GM21723 (cell line): ENCODE data around the gene THADA.

Experiments used
- ATAC-seq: cut with Tn5 transposase; IDR thresholded peaks from one replicate; pipeline ENCODE4 v1.9.1; 2021; ENCODE audit warnings: mild to moderate bottlenecking, moderate library complexity; ENCODE audit not compliant: unreplicated experiment

Gene THADA

GRCh38 chr2:43227830-43228281, 368.0 kb downstream of the THADA start:
- no peak for ATAC-seq

DNA sequence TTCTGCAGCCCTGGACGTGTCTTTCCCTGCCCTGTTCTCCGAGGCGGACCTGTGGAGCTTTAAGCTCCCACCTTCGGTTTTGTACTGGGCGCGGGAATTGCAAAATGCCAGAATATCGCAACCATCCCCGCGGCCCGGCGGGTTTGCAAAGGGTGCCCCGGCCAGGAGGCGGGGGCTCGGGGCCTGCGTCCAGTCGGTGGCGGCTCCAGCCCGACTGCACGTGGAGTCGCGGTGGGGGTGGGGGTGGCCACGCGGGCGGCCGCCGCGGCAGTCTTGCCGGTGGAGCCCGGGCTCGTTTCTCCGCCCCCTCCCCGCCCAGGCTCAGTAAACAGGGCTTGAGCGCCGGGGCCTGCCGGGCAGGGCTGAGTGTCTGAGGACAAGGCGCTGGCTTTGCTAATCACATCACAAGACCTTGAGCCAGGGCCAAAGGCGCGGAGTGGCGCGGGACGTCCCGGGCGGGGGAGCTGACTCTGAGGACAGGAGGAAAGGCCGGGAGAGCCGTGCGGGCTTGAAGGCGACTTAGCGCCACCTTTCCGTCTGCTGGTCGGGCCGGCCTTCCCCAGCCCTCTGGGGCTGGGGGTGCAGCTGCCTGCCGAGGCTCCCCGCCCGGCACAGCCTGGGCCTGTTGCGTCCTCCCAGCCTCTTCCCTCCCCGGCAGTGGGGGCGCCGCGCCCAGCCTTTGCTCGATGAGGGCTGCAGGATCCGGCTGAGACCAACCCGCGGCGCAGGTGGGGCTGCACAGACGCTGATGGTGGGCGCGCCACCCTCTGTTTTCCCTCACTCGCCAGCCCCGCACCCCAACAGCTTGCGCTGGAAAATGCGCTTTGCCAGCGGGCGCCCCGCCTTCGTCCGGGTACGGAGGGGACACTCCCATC, 368.6 kb downstream of the THADA start:
- ATAC-seq, result peak; percentile 23

DNA sequence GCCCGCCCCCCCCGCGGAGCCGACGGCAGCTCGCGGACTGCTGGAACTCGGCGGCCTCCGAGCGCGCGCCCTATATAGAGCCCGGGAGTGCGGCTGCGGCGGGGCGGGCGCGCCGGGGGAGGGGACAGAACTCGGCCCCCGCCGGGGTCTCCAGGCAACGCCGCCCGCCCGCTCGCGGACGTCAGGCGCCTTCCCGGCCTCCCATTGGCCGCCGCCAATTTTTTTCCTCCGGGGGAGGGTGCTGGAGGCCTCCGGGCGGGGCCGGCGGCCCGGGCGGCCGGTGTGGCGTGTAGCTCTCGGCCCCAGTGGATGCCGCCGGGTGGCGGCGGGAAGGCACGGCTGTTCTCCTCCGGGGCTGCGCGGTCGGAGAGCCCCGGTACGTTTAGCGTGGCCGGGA, 369.3 kb downstream of the THADA start, which contains the start of gene ZFP36L2:
ZFP36L2 (minus strand) TSS at position 49 of the 397 bp plus-strand sequence. CDS start 291 bp downstream, outside the sequence.
- peak; percentile 54 for ATAC-seq

- ATAC-seq, result peak; percentile 22
Measured at GRCh38 chr2:43225788-43226557, 369.9 kb downstream of the THADA start.

DNA sequence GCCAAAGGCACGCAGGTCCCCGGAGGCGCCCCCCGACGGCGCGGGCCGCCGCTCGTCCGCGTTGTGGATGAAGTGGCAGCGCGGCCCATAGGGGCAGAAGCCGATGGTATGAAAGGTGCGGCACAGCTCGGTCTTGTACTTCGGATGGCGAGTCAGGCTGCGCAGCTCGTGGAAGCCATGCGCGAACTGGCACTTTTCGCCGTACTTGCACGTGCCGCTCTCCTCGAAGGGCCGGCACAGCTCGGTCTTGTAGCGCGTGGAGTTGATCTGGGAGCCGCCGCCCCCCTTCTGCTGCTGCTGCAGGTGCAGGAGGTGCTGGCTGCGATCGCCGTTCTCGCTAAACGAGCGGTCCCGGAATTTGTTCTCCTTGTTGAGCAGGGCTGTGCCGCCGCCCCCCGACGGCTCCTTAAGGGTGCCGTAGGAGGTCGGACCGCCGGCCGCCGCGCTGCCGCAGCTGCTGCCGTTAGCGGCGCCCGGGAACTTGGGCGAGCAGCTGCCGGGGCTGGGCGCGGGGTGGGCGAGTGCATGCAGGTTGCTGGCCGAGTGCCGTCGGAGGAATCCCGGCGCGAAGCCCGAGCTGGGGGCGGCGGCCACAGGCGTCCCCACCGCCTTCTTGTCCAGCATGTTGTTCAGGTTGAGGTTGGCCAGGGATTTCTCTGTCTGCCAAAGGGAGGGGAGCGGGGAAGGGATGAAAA, 370.6 kb downstream of the THADA start:
- no peak for ATAC-seq

GRCh38 chr2:43224571-43225092, 371.2 kb downstream of the THADA start:
- ATAC-seq, result no peak

- no peak for ATAC-seq
Measured at GRCh38 chr2:43224131-43224570, 371.7 kb downstream of the THADA start.

DNA sequence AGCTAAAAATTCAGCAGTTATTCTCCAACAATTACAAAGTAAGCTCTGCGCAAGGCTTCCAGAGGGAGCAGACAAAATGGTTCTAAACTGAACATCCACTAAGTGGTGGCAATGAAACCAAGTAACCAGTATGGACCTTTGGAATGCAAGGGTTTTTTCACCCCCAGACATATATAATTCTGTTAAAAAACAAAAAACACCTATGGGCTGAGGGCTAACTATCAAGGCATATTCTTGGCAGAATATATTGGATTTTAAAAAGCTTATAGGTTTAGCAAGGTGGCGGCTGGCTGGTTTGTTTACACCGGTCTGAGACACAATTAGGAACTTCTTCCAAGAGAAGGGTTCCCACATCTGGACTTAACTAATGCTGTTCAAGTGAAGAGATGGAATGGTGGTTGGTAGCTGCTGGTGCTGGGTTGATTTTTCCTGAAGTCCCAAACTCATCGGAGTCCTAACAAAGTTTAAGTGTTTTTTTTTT, 372.3 kb downstream of the THADA start:
- ATAC-seq, result no peak

DNA sequence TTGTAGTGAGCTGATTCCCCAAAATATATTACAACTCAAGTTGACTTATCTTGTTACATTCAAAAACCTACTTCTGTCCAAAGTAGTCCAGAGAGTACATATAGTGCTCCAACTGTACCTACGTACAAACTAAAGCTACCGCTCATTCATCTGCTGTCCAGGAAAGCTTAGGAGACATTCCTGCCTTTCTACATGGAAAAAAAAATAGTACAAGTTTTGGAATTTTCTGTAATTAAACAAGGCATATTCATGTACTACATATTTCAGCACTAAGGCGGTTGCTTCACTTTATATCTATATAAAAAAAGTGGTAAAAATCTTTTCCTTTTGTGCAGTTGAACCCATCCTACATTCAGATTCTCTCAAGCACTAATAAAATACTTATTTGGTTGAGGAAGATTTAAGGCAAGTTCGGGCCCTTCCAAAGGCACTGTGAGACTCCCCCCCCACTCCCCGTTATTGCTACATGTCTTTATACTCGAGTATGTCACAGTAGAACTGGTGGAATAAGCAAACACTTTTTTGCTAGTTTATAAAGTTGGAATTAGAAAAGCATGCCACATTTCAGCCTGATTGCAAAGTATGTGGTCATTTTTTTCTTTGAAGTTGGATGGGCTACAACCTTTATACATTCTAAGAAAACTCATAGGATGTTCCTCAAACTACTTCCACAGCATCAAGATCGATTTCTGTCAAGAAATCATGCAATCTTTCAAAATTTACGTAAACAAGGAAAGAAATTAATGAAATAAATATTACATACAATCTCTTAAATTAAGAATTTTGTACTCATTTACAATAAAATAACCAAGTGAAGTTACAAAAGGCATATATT, 373.1 kb downstream of the THADA start:
- ATAC-seq, result no peak

GRCh38 chr2:43221763-43222474, 373.9 kb downstream of the THADA start:
- no peak for ATAC-seq

- ATAC-seq, result no peak
Measured at GRCh38 chr2:43221124-43221762, 374.6 kb downstream of the THADA start.

GRCh38 chr2:43220760-43221123, 375.1 kb downstream of the THADA start:
- ATAC-seq, result no peak

DNA sequence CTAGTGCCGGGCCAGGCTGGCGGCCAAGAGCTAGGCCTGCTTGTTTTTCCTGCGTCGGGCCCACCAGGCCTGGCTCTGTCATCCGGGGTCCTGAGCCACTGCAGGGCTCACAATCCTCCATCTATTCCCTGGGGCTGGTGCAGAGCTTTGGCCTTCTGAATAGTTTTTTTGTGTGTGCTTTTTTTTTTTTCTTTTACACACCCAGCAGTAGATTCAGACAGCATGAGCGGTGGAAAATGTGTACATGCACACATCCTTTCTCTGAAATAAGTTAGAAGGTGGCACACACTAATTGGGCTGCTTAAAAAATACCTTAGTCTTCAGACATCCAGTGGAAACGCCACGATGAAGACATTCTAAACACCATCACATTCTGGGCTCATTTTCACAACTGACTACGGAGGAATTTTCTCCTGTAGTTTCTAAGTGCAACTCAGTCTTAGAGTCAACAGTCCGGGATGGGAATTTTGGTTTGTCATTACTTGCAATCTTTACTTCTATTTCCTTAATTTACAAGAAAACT, 375.5 kb downstream of the THADA start:
- no peak for ATAC-seq

- ATAC-seq, result peak; percentile 54
Measured at GRCh38 chr2:43219383-43220228, 376.2 kb downstream of the THADA start.

GRCh38 chr2:43218702-43219382, 377.0 kb downstream of the THADA start:
- peak; percentile 39 for ATAC-seq

- ATAC-seq, result peak; percentile 5
Measured at GRCh38 chr2:43218155-43218701, 377.6 kb downstream of the THADA start.
